Measurements from ENCODE around the gene ATP13A1.
A peak's percentile ranks its signal among the peaks of the same experiment; 100 is the strongest.

Gene ATP13A1

DNA sequence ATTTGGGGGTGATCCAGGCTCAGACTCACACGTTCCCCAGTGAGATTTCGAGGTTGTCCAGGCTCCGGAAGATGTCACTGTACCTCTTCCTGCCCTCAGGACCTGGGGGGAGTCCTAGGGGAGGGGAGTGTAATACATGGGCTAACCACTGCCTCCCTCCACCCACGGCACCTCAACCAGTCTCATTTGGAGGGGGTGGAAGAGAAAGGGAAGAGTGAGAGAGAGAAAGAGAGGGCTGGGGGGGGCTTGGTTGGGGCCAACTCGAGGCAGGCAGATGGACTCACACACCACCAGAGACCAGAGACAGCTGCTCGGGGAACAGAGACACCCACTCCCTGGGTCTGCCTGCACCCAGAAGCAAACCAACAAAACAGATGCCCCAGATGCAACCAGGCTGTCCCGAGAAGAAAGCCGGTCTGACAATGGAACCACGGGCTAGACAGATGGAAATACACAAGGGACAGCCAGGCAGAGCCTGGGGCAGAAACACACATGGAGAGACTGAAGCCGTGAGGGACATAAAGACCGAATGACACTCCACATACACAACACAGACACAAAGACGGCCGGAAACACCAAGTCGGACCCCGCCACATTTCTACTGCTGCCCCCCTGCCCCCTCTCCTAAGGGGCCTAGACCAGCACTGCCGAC is 20.8 kb downstream of the ATP13A1 start:
- DNase-seq: no peak

DNA sequence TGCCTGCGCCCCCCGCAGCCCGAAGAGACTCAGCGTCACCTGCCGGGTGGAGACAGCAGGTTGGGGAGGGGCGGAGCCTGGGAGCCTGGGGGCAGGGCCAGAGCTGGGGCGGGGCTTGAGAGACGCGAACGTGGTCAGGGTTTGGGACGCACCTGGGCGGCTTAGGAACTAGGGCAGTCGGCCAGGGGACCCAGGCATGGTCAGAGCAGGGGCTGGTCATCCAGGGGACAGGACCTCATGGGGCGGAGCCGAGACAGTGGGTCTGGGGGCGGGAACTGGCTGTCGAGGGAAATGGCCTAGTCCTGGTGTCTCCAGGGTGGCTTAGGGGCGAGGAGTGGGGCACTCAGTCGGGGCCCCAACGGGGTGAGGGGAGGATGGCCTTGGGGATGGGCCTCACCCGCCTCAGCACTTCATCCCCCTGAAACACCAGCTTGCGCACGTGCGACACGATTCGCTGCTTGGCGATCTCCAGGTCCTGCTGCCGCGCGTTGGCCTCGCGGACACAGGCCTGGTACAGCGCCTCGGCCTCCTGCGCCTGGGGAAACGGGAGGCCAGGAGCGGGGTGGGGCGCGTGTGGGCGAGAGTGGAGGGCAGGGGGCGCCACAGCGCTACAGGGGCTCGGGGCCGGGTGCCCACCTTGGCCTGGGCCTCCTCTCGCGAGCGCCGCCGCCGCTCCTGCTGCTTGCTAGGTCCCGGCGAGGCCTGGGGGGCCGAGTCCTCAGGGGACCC is 25.8 kb downstream of the ATP13A1 start:
- DNase-seq: no peak

DNA sequence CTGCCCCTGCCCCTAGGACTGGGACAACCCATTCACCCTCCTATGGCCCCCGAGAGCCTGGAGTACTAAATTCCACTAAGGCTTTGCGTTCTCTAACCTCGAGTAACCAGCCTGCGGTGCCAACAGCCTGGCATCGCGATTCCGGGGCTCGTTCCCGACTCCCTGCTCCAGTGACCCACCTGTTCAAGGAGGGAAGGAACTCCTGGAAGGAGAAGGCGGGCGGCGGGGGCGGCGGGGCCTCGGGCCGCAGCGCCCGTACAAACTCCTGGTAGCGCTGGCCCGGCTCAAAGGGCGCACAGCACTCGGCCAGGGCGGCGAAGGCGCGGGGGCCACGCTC is 26.3 kb downstream of the ATP13A1 start:
- no peak for DNase-seq

DNA sequence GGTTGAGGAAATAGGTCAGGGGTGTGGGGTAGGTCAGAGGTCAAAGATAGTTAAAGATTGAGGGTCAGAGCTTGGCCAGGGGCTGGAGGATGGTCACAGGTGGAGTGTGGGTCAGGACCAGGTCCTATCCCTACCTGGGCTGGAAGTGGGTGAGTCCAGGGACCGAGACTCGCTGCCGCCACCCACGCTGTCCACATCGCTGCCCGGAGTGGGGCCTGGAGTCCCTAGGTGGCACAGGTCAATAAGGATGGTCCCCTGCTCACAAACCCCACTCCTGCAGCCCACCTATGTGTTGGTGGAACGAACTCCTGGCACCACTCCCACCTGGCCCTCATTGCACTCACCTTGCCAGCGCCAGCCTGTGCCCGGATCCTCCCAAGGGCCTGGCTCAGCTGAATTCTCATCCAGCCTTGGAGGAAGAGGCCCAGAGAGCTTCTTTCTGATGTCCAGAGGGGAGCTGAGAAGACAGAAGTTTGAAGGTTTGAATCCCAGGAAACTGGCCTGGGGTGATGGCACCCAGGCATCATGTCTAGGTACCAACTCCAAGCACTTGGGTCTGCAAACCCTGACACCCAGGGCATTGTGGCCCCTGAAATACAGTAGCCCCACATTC is 26.8 kb downstream of the ATP13A1 start:
- DNase-seq: no peak

DNA sequence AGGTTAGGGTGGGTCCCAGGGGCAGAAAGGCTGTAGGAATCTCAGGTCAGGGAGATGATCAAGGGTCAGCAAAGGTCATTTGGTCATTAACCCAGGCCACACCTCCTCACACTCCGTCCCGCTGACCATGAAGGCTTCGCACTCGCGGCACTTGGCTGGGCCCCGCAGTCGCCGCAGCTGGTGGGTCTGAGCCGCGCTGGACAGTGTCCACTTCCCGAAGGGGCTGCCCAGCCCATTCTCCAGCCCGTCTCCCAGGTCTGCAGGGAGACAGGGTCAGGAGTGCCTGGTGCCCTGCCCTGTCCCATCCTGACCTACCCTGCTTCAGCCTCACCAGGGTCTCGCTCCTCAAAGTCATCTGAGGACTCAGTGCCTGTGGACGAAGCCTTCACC is 28.2 kb downstream of the ATP13A1 start:
- no peak for DNase-seq

DNA sequence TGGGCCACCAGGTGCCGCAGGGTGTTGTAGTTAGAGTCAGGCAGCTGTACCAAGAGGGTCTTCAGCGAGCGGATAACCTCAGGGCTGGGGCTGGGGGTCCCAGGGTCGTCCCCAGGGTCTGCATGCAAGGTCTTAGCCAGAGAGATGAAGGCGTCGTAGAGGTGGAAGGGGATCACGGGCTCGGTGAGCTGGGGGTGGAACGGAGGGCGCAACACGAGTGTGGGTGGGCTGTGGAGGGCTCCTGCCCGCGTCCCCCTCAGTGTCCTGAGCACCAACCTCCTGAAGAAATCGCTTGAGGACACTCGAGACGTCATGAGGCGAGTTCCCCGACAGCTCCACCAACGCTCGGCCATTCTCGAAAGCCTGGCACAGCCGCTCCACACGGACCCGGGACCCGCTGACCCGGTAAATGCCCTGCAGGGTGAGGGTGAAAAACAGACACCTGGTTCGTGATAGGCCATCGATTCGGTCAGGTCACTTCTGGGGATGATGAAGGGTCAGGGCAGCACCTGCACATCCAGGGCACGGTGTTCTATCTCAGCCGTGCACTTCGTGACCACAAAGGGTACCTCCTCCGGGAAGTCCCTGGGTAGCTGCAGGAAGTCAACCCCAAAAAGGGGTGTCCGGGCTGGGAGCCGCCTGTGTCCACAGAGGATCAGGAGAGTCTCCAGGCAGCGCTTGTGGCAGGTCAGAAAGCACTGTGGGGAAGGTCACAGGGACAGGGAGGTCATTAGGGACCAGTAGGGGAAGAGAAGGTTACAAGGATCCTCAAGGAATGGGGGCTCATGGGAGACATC is 28.8 kb downstream of the ATP13A1 start:
- no peak for DNase-seq

DNA sequence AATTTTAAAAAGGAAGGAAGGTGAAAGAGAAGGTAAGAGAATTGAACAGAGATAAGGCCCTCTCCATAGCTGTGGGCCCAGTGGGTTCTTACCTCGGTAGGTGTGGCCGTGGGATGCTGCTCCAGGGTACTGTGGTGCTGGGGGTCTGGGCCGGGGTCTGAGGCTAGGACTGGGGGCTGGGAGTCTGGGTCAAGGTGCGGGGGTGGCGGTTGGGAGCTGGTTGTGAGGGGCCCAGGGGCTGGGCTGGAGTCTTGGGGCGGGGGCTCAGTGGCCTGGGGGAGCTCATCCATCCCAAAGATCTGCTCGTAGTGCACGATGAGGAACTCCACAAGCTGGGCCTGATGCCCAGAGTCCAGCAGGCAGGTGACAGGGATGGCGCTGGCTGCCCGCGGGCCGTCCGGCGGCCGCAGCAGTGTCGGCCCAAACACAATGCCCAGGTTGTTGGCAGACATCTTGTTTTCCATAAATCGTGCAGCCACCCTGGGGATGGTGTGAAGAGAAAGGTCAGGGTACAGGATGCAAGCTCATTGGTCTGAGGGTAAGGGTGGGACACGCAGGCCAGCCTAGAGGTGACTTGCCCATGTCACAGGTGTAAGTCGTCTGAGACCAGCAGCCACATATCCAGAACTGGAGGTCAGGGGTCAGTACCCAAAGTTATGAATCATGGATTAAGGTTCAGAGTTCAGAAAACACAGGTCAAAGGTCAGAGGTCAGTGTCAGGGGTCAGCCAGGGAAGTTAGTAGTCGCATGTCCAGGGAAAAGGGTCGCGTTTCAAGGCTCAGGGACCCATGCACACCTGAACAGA is 29.6 kb downstream of the ATP13A1 start:
- no peak for DNase-seq

DNA sequence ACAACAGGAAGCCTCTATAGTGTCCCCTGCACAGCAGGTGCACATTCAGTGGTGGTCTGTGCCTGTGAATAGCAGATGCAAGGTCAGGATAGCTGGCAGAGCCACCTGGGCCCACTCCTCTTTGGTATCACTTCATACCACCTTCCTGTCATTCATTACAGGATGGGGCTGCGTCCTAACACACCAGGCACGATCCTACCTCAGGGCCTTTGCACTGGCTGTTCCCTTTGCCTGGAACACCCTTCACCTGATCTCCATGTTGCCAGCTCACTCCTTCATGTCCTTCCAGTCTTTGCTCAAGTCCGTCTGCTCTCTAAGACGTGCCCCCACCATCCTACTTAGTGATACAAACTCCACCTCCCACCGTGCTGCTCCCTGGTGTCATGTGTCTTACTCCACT is 30.8 kb downstream of the ATP13A1 start:
- no peak for DNase-seq

DNA sequence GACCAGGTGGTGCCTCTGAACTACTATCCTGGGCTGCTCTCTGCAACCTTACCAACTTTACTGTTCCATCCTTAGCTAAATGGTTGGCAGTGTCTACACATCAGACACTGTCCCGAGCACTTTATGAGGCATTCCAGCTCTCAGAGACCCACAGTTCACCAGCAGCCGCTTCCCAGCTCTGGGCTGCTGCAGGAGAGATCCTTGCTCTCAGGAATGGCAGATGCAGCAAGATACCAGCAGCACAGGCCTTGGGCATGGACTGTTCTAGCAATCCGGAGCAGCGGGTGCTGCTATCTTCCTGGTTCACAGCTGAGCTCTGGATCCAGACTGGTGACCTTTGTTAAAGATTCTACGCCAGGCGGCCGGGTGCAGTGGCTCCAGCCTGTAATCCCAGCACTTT is 32.1 kb downstream of the ATP13A1 start:
- DNase-seq: no peak

DNA sequence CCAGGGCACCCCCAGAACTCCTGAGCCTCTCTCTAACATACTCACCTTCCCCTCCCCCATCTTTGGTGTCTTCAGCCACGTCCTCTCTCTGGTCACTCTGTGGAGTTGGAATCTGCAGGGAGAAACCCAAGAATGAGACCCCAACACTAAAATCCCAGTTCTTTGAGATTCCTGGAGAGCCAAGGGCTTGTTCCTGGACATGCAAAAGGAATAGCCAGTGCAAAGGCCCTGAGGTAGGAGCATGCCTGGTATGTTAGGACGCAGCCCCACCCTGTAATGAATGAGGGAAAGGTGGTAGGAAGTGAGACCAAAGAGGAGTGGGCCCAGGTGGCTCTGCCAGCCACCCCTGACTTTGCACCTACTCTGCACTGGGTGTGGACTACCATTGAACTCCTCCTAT is 33.0 kb downstream of the ATP13A1 start:
- DNase-seq: no peak

DNA sequence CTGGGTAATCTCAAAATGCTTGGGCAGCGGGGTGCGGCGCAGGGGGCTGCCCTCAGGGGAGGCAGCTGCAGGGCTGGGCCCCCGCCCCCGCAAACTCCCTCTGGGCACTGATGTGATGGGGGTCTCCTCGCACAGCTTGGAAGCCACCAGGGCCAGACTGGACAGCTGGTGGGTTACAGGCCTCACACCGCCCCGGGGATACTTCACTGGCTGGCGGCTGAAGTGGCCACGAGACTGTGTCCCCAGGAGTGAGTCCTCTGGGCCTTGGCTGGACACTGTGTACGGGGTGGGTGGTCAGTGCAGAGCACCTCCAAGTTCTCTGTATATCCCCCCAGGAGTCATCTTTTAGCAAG is 33.4 kb downstream of the ATP13A1 start:
- no peak for DNase-seq

DNA sequence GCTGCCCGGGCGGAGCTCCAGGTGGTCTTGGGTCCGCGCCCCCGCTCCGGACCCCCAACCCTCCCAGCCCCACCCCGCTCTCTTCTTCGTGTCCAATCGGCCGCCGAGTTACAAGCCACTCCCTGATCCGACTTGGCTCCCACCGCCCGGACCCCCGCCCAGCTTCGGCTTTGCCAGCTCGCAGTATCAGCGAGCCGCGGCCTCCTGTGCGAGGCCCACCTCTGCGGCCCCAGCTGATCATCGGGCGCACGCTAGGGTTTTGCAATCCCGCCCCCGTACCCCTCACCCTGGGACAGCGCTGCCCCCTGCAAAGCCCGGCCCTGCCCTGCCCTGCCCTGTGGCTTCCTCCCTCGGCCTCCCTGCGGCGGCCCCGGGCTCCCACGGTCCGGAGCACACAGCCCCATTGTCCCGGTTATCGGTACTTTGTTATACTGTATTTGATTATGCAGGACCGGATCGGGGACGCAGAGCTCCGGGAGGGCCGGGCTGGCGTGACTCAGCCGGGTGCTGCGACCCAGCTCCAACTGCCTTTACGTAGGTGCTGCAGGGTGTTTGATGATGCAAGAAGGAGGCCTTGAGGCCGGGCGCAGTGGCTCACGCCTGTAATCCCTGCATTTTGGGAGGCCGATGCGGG is 34.9 kb downstream of the ATP13A1 start:
- DNase-seq: peak; percentile 54

DNA sequence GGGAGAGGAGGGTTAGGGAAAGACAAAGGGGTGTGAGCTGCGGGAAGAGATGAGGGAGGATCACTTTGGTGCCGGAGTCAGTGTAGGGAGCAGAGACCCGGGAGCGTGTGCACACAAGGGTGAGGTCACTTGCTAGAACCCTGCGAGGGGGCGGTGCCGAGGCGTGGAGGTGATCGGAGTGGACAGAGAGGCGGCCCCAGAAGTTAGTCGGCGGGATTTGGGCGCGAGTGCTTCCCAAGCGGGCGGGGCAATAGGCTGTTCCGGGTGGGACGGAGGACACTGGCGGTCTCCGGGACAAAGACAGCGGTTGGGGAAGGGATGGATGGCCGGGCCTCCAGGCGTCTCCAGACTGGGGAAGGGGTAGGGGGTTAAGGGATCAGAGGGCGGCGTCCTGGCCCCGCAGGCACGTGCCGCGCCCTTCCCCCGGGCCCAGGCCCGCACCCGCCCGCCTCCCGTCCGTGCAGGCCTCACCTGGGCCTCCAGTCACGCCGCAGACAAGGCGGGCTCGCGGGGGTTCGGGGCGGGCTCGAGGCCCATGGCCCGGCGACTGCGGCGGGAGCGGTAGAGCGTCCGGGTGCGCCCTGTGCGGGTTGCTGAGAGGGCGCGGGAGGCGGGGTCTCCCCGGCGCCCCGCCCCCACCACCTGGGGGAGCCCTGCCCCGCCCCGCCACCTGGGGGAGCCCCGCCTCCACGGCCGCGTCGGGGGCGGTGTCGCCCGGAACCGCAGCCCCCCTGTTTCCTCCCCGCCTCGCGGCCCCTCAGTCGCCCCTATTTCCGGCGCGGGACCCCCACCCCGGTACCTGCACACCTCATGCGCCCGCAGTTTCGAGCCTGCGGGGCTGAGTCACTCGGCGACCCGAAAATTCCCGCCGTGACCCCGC is 35.6 kb downstream of the ATP13A1 start, which contains the start of gene LPAR2:
Gene LPAR2 (minus strand): TSS at position 600 of the 880 bp plus-strand sequence. CDS start 945 bp downstream, outside the sequence.
- DNase-seq: peak; percentile 67

DNA sequence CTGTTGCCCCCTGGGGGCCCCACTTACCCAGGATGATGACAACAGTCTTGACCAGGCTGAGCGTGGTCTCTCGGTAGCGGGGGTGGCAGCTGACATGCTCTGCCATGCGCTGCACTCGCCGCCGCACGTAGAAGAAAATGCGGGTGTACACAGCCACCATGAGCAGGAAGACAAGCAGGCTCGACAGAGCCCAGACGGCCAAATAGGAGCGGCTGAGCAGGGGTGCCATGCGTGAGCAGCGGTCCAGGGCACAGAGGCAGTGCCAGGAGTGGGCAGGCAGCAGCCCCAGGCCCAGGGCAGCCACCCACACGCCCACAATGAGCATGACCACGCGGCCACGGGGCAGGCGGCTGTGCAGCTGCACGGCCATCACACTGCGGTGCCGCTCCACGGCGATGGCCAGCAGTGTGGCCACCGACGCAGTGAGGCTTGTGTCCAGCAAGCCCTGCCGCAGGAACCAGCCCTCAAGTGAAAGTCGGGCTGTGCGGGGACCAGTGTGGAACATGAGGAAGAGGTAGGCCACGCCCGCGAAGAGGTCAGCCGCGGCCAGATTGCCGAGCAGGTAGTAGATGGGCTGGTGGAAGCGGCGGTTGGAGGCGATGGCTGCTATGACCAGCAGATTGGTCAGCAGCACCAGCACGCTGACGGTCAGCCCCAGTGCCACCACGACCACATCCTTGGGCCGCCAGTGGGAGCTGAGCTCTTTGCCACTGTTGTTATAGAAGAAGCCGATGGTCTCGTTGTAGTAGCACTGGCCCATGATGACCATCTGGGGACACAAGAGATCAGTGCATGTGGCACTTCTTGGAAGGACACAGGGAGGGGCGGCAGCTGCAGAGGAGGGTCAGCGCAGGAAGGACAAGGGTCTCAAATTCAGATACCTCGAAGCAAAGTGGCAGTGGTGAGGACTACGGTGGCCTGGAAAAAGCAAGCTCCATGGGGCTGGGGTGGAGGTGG is 36.7 kb downstream of the ATP13A1 start:
- no peak for DNase-seq

DNA sequence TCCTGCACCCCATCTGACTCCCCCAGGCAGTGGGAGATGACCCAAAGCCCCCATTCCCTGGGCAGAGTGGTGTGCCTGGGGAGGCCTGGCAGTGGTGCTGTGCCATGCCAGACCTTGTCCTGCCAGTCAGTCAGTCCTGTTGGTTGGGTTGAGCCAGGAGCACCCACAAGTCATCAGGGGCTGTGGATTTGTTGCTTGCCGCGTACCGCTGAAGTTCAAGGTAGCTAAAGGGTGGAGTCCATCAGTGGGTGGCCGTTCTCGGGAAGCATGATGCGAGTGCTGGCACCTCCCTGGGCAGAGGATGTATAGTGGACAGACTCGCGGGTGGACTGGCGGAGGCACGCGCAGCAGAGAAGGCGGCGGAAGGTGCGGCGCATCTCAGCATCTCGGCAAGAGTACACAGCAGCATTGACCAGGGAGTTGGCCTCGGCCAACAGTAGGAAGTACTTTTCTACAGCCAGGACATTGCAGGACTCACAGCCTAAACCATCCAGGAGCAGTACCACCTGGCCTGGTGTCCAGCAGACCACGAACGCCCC is 39.4 kb downstream of the ATP13A1 start:
- DNase-seq: no peak

DNA sequence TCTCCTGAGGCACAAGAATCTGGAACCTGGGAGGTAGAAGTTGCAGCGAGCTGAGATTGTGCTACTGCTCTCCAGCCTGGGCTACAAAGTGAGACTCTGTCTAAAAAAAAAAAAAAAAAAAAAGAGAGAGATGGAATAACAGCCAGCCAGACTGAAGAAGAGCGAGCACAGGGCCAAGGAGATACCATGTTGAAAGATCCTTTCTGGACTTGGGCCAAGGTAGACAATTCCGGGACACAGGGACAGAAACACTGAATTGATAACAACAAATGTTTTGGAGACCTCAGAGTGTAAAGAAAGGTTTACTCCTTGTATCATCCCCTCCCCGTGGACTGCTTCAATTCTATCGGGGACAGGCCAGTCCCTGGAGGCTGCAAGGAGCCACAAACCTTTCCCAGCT is 40.1 kb downstream of the ATP13A1 start:
- no peak for DNase-seq

DNA sequence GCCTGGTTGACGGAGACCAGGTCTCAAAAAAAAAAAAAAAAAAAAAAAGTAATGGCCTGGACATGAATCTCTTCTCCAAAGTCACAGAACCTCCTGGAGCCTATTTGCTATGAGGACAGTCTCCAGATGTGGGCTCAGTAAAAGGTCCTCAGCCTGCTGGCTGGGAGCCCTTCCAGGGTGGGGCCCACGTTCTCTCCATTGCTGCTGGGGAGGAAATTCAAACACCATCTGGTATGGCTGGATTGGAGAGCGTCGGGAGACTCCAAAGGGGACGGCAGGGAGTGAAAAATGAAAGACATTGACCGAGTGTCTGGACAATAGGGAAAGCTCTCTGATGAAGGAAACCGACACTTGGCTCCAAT is 43.6 kb downstream of the ATP13A1 start:
- DNase-seq: no peak

DNA sequence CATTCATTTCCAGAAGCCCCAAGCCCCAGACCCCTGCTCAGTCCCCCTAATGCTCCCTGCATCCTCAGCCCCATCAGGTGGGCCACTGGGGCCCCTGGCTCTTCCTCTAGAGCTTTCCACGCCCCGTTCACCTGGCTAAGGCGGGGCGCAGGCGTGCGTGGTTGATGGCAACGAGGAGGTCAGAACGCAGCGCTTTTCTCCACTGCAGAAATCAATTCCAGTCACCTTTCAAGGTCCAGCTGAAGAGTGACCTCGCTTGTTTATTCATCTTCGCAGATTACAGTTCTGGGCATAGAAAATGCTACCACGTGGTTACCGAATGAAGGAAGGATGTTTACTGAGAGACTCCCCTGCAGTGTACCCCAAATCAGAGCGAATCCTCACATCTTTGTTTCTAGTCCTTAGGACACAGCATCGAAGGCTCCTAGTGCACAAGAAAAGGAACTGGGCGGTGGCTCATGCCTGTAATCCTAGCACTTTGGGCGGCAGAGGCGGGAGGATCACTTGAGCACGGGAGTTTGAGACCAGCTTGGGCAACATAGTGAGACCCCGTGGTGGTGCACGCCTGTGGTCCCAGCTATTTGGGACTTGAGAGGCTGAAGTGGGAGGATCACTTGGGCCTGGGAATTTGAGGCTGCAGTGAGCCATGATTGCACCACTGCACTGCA is 44.2 kb downstream of the ATP13A1 start:
- no peak for DNase-seq
